HG03064 (cell line): ENCODE results near the gene NDUFS5.
"Not testable (repeated sequence)": the region's sequence is repeated elsewhere in the genome, so short reads cannot be mapped to it uniquely, and the experiment has no call there.

Experiments
- ATAC-seq: cut with Tn5 transposase; IDR thresholded peaks from one replicate; pipeline ENCODE4 v1.9.1; 2021; ENCODE audit warnings: low read depth; ENCODE audit not compliant: unreplicated experiment

NDUFS5 gene

GRCh38 chr1:39014956-39015355 lies 11.2 kb upstream of the NDUFS5 start:
- ATAC-seq: not testable (repeated sequence)

DNA sequence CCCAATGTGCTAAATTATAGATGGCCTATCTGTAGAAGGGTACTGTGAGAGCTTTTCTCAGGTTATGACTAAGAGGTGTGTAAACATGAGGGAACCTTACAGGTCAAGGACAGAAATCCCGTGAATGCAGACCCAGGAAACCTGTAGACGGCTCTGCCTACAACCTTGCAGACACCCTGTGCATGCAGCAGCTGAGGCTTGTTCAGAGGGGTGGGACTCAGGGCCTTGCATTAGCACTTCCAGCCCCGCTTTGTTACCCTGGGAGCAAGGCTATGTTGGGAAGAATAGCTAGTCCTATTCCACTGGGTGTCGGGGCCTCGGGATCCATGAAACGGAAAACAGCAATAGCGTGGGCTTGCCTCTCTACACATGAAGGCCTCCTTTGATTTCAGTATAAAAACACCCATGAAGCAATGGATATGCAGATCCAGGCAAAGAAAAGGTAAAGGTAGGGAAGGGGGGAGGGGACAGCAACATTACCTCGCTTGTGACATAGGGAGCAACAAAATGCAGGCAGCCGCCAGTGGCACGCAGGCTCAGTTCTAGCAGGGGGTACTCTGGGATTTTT lies 9.5 kb upstream of the NDUFS5 start:
- ATAC-seq: no peak

DNA sequence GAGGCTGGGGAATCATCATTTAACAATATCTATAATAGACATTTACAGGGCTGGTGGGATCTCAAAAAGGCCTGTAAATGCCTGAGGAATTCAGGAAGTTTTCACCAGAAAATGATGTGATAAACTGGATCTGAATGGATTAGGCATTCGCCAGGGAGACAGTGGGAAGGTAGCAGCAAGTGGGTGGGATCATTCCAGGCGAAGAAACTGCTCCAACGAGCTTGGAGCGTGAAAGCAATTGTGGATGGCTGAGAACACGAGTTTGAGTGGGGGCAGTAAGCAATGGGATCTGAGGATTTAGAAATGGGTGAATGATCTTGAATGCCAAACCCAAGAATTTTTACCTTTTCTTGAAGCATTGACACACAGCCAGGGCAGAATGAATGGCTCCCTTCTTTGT lies 8.9 kb upstream of the NDUFS5 start:
- ATAC-seq: no peak

GRCh38 chr1:39020494-39020893 lies 5.7 kb upstream of the NDUFS5 start:
- not testable (repeated sequence) for ATAC-seq

GRCh38 chr1:39021426-39021825 lies 4.7 kb upstream of the NDUFS5 start:
- no peak for ATAC-seq

- ATAC-seq: no peak
These were observed 3.0 kb upstream of the NDUFS5 start for GRCh38 chr1:39023140-39023539.

DNA sequence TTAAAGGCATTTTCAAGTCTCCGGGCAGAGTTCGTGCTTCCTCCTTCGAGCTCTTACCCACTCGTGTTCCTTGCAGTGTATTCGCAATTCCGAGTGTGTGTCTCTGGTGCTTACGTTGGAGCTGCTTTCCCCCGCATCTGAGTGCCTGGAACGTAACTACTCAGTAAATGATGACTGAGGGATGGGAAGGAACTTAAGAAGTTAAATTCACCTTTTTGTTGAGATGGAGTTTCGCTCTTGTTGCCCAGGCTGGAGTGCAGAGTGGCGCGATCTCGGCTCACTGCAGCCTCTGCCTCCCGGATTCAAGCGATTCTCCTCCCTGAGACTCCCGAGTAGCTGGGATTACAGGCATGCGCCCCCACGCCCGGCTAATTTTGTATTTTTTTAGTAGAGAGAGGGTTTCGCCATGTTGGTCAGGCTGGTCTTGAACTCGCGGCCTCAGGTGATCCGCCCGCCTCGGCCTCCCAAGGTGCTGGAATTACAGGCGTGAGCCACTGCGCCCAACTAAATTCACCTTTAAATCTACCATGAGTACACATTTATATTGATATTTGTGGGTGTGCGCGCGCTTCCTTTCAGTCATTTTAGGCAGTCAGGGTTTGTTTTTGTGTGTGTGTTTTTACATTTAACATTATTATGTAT lies 837 bp downstream of the NDUFS5 start:
- no peak for ATAC-seq

DNA sequence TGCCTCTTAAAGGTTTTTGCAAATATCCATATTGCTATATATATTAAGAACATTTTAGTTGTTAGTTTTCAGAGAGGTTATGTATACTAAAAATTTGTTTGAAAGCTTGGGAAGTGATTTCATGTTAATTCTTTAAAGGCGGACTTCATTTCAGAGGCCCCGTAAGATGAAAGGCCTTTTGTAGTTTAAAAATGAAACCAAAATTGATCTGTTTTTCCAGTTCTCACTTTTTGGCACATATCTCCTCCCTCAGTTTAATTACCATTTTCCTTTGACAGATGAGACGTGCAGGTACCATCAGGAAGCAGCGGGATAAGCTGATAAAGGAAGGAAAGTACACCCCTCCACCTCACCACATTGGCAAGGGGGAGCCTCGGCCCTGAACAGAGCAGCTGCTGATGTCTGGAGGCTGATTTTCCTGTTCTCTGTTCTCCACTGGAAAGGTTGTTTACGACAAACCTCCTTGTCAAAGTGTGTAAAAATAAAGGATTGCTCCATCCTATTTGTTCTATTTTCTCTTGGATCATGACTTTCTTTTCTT lies 8.0 kb downstream of the NDUFS5 start:
- no peak for ATAC-seq

DNA sequence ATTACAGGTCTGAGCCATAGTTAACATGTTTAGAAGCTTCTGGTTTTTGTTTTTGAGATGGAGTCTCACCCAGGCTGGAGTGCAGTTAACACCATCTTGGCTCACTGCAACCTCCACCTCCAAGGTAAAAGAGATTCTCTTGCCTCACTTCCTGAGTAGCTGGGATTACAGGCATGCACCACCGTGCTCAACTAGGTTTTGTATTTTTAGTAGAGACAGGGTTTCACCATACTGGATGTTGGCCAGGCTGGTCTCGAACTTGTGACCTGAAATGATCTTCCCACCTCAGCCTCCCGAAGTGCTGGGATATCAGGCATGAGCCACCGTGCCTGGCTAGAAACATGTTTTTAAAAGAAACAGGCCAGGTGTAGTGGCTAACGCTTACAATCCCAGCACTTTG lies 10.5 kb downstream of the NDUFS5 start:
- ATAC-seq: no peak

DNA sequence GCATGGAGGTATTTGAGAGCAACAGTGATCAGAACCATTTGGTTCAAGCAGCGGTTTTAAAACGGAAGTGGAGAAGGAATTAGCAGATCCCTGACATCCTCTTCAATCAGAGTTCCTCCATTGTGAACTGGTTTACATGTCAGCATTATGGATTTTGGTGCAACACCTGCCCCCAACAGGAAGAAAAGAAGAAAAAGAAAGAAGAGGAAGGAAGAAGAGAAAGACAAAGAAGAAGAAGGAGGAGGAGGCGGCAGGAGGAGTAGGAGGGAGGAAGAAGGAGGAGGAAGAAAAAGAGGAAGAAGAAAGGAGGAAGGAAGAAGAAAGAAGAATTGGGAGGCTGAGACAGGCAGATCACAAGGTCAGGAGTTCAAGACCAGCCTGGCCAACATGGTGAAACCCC lies 17.4 kb downstream of the NDUFS5 start:
- no peak for ATAC-seq

DNA sequence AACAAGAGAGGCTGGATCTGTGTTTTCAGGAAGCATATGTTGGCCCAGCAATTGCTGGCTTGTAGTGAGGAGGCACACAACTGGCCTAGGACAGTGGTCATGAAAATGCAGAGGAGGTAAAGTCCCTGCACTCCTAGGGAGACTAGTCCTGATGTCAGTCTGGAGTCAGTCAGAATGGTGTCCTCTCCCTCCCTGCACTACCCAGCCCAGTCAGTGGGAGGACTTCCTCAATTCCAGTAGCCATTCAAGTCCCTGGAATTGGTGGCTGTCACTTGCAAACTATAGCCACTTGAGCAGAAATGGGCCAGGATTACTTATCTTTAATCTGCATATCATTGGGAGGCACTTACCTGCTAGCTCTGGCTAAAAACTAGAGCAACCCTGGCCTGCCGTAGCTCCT lies 18.6 kb downstream of the NDUFS5 start:
- ATAC-seq: no peak

- no peak for ATAC-seq
These were observed 19.1 kb downstream of the NDUFS5 start for GRCh38 chr1:39045231-39045630.

DNA sequence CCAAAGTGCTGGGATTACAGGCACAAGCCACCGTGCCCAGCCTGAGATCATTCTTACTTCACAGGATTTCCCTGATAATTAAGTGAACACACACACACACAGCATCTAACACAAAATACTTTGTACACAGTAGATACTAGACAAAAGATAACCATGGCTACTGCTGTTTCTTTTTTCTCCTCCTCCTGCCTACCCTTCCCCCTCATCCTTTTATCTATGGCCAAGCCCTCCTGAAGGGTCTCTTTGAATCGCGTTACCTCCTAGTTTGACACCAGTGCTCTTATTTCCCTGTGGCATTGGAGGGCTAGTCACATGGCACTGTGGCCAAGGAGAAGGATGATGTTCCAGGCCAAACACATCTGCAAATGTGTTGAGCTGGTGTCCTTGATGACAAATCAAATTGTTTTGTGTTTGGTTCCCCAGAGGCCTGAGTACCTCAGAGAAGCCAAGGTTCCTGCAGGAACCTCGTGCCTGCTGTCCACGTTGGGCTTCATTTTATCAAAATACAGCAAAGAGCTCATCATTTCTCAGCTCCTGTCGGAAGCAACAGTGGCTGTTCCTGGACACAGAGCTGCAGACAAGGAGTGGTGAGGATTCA lies 20.6 kb downstream of the NDUFS5 start:
- no peak for ATAC-seq

- ATAC-seq: no peak
These were observed 21.5 kb downstream of the NDUFS5 start for GRCh38 chr1:39047374-39048229.

DNA sequence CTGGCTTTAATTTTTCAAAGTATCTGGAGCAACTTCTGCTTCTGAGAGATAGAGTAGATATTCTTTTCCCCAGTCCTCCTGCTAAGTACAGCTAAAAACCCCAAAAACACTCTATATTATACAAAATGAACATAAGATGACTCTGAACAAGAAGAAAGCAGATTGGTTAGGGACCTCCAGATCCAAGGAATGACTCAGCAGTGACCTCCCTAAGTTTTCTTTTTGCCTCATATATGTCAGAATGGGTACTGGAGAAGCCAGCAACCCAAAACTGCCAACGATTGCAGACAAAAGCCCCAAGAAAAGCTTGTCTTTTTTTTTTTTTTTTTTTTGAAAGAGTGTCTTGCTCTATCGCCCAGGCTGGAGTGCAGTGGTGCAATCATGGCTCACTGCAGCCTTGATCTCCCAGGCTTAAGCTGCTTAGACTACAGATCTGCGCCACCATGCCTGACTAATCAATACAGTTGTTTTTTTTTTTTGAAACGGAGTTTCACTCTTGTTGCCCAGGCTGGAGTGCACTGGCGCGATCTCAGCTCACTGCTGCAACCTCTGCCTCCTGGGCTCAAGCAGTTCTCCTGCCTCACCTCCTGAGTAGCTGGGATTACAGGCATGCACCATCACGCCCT lies 22.7 kb downstream of the NDUFS5 start:
- ATAC-seq: no peak

GRCh38 chr1:39050001-39050400 lies 23.9 kb downstream of the NDUFS5 start:
- ATAC-seq: no peak

DNA sequence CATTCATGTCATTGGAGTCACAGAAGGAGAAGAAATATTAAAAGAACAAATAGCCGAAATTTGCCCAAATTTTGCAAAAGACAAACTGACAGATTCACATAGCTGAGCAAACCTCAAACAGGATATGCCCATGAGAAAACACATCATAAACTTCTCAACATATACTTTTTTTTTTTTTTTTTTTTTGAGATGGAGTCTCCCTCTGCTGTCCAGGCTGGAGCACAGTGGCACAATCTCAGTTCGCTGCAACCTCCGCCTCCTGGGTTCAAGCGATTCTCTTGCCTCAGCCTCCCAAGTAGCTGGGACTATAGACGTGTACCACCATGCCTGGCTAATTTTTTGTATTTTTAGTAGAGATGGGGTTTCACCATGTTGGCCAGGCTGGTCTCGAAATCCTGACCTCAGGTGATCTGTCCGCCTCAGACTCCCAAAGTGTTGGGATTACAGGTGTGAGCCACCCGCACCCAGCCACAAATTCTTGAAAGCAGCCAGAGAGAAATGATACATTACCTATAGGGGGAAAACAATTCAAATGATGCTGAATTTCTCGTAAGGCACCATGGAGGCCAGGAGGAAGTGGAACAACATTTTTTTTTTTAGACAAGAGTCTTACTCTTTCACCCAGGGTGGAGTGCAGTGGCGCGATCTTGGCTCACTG lies 25.2 kb downstream of the NDUFS5 start:
- ATAC-seq: not testable (repeated sequence)

DNA sequence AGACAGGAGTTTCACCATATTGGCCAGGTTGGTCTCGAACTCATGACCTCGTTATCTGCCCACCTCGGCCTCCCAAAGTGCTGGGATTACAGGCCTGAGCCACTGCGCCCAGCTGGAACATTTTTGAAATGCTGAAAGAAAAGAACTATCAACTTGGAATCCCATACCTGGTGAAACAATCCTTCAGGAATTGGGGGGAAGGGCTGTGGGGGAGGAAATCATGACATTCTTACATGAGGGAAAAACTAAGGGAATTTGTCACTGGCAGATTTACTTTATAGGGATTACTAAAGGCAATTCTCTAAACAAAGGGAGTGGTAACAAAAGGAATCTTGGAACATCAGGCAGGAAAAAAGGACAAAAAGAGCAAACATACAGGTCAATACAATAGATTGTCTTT lies 25.8 kb downstream of the NDUFS5 start:
- no peak for ATAC-seq

DNA sequence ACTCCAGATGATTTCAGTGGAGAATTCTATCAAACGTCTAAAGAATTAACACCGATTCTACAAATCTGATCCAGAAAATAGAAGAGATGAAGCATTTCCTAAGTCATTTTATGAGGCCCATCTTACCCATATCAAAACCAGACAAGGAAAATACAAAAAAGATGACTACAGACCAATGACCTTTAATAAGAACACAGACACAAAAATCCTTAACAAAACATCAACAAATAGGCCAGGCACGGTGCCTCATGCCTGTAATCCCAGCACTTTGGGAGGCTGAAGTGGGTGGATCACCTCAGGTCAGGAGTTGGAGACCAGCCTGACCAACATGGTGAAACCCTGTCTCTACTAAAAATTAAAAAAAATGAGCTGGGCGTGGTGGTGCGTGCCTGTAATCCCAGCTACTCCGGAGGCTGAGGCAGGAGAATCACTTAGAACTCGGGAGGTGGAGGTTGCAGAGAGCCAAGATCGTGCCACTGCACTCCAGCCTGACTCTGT lies 29.1 kb downstream of the NDUFS5 start:
- ATAC-seq: not testable (repeated sequence)

GRCh38 chr1:39061516-39061915 lies 35.4 kb downstream of the NDUFS5 start:
- ATAC-seq: not testable (repeated sequence)
